Fibroblast of skin of abdomen (primary cell): ENCODE results near the gene MINK1.
"Not testable (repeated sequence)": the region's sequence is repeated elsewhere in the genome, so short reads cannot be mapped to it uniquely, and the experiment has no call there.

ENCODE experiments used
- DNase-seq: peaks from one replicate; pipeline ENCODE4 v3.0.0-alpha.2; 2013

The MINK1 gene

GRCh38 chr17:4812690-4813089 is 20.4 kb upstream of the MINK1 start:
- no peak for DNase-seq

- no peak for DNase-seq
Measured at GRCh38 chr17:4815043-4815675, 18.0 kb upstream of the MINK1 start.

GRCh38 chr17:4816826-4817225 is 16.3 kb upstream of the MINK1 start:
- DNase-seq, result no peak

GRCh38 chr17:4818276-4818675 is 14.9 kb upstream of the MINK1 start:
- DNase-seq, result no peak

- DNase-seq, result no peak
Measured at GRCh38 chr17:4822835-4823234, 10.3 kb upstream of the MINK1 start.

- DNase-seq, result no peak
Measured at GRCh38 chr17:4823373-4824089, 9.6 kb upstream of the MINK1 start.

- no peak for DNase-seq
Measured at GRCh38 chr17:4827399-4827798, 5.7 kb upstream of the MINK1 start.

- not testable (repeated sequence) for DNase-seq
Measured at GRCh38 chr17:4832829-4833177, 337 bp upstream of the MINK1 start.

- DNase-seq, result peak; percentile 44
Measured at GRCh38 chr17:4833941-4834680, 971 bp downstream of the MINK1 start.

- DNase-seq, result no peak
Measured at GRCh38 chr17:4834681-4835020, 1.5 kb downstream of the MINK1 start.

GRCh38 chr17:4836221-4836620 is 3.1 kb downstream of the MINK1 start:
- DNase-seq, result no peak

- no peak for DNase-seq
Measured at GRCh38 chr17:4837471-4838308, 4.5 kb downstream of the MINK1 start.

GRCh38 chr17:4838309-4838785 is 5.2 kb downstream of the MINK1 start:
- no peak for DNase-seq

GRCh38 chr17:4839221-4839620 is 6.1 kb downstream of the MINK1 start:
- DNase-seq, result no peak

- DNase-seq, result no peak
Measured at GRCh38 chr17:4839965-4840892, 7.1 kb downstream of the MINK1 start.

GRCh38 chr17:4840893-4841242 is 7.7 kb downstream of the MINK1 start:
- DNase-seq, result no peak

- no peak for DNase-seq
Measured at GRCh38 chr17:4842376-4842775, 9.2 kb downstream of the MINK1 start.

GRCh38 chr17:4843321-4844000 is 10.3 kb downstream of the MINK1 start:
- DNase-seq, result no peak

- no peak for DNase-seq
Measured at GRCh38 chr17:4845118-4845517, 12.0 kb downstream of the MINK1 start.

- DNase-seq, result no peak
Measured at GRCh38 chr17:4846635-4847390, 13.7 kb downstream of the MINK1 start.
